ENCODE results near the gene IL1R2. TPM values are rescaled to one million over a fixed set of nuclear protein-coding genes. Genes with fewer than 3 reads are reported as not detected.

IL1R2 gene
- total and polyA plus RNA-seq, 2 of the 13 experiments (the other 11 are each of a cell fraction or from before 2014, with no cell fraction given): 3.6 to 7.3 TPM

DNA sequence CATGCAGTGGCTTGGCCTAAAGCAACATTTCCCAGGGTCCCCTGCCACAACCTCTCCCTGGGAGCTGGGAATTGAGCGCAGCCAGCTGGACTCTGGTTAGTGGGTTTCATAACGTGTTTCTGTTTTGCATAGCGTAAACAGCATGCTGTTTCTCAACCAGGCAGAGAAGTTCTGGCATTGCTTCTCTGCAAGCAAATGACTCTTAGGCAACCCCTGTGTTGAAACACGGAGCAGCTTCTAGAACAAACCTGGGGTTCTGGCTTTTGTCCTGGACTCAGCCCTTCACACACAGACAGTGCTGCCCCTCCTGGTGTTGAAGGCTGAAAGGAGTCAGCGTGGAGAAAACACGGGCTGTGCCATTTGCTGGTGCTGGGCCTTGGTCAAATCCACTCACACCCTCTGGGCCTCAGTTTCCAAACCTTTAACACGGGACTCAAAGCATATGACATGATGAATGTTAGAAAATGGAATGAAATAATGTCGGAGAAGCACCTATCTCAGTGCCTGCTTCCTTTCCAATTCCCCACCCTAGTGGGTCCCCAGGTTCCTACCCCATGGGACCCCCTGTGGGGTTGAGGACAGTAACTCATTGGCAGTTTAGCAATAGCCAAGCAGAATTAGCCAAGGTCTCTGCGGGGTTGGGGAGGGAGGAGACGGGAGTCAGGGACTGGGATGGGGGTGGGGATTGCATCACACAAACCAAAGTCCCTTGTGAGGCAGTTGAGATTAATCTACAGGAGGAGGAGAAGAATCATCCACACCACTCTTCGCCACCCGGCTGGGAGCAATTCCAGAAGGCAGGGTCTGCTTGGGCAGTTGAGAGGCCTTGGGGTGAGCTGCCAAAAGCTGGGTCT is 30.2 kb upstream of the IL1R2 start (continued):
- TF ChIP-seq, protein P1, sequence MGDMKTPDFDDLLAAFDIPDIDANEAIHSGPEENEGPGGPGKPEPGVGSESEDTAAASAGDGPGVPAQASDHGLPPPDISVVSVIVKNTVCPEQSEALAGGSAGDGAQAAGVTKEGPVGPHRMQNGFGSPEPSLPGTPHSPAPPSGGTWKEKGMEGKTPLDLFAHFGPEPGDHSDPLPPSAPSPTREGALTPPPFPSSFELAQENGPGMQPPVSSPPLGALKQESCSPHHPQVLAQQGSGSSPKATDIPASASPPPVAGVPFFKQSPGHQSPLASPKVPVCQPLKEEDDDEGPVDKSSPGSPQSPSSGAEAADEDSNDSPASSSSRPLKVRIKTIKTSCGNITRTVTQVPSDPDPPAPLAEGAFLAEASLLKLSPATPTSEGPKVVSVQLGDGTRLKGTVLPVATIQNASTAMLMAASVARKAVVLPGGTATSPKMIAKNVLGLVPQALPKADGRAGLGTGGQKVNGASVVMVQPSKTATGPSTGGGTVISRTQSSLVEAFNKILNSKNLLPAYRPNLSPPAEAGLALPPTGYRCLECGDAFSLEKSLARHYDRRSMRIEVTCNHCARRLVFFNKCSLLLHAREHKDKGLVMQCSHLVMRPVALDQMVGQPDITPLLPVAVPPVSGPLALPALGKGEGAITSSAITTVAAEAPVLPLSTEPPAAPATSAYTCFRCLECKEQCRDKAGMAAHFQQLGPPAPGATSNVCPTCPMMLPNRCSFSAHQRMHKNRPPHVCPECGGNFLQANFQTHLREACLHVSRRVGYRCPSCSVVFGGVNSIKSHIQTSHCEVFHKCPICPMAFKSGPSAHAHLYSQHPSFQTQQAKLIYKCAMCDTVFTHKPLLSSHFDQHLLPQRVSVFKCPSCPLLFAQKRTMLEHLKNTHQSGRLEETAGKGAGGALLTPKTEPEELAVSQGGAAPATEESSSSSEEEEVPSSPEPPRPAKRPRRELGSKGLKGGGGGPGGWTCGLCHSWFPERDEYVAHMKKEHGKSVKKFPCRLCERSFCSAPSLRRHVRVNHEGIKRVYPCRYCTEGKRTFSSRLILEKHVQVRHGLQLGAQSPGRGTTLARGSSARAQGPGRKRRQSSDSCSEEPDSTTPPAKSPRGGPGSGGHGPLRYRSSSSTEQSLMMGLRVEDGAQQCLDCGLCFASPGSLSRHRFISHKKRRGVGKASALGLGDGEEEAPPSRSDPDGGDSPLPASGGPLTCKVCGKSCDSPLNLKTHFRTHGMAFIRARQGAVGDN (CRISPR knock-in tag; IDR thresholded peaks at IDR 0.05): peak; percentile 59
- TF ChIP-seq RBM39 (IDR thresholded peaks at IDR 0.05; ENCODE audit: low read depth, low read length, poor library complexity, severe bottlenecking) (no peak), ZNF773 (CRISPR knock-in tag; IDR thresholded peaks at IDR 0.05; ENCODE audit: borderline replicate concordance) (0 out of 2 replicates have a peak, but pooled peaks have one; percentile 59), NR3C1 (CRISPR knock-in tag; IDR thresholded peaks at IDR 0.05) (no peak), TAF15 (IDR thresholded peaks at IDR 0.05; ENCODE audit: low read depth, low read length, poor library complexity, severe bottlenecking) (no peak), FOSL1 (CRISPR knock-in tag; IDR thresholded peaks at IDR 0.05; ENCODE audit: borderline replicate concordance) (peak; percentile 33; the same call in 1 of the 2 replicates), RARG (CRISPR knock-in tag; IDR thresholded peaks at IDR 0.05; ENCODE audit: low read depth) (0 out of 2 replicates have a peak, but pooled peaks have one; percentile 70), ARNT2 (CRISPR knock-in tag; IDR thresholded peaks at IDR 0.05; ENCODE audit: low read depth) (0 out of 2 replicates have a peak, but pooled peaks have one; percentile 44), SIN3A (IDR thresholded peaks at IDR 0.05; ENCODE audit: borderline replicate concordance, low read depth, low read length) (no peak), RFX1 (IDR thresholded peaks at IDR 0.05) (no peak), ZNF24 (IDR thresholded peaks at IDR 0.05) (no peak), MTA1 (CRISPR knock-in tag; IDR thresholded peaks at IDR 0.05; ENCODE audit: borderline replicate concordance) (no peak), NFE2L1 (CRISPR knock-in tag; IDR thresholded peaks at IDR 0.05; ENCODE audit: borderline replicate concordance) (no peak)
- TF ChIP-seq, protein P2, sequence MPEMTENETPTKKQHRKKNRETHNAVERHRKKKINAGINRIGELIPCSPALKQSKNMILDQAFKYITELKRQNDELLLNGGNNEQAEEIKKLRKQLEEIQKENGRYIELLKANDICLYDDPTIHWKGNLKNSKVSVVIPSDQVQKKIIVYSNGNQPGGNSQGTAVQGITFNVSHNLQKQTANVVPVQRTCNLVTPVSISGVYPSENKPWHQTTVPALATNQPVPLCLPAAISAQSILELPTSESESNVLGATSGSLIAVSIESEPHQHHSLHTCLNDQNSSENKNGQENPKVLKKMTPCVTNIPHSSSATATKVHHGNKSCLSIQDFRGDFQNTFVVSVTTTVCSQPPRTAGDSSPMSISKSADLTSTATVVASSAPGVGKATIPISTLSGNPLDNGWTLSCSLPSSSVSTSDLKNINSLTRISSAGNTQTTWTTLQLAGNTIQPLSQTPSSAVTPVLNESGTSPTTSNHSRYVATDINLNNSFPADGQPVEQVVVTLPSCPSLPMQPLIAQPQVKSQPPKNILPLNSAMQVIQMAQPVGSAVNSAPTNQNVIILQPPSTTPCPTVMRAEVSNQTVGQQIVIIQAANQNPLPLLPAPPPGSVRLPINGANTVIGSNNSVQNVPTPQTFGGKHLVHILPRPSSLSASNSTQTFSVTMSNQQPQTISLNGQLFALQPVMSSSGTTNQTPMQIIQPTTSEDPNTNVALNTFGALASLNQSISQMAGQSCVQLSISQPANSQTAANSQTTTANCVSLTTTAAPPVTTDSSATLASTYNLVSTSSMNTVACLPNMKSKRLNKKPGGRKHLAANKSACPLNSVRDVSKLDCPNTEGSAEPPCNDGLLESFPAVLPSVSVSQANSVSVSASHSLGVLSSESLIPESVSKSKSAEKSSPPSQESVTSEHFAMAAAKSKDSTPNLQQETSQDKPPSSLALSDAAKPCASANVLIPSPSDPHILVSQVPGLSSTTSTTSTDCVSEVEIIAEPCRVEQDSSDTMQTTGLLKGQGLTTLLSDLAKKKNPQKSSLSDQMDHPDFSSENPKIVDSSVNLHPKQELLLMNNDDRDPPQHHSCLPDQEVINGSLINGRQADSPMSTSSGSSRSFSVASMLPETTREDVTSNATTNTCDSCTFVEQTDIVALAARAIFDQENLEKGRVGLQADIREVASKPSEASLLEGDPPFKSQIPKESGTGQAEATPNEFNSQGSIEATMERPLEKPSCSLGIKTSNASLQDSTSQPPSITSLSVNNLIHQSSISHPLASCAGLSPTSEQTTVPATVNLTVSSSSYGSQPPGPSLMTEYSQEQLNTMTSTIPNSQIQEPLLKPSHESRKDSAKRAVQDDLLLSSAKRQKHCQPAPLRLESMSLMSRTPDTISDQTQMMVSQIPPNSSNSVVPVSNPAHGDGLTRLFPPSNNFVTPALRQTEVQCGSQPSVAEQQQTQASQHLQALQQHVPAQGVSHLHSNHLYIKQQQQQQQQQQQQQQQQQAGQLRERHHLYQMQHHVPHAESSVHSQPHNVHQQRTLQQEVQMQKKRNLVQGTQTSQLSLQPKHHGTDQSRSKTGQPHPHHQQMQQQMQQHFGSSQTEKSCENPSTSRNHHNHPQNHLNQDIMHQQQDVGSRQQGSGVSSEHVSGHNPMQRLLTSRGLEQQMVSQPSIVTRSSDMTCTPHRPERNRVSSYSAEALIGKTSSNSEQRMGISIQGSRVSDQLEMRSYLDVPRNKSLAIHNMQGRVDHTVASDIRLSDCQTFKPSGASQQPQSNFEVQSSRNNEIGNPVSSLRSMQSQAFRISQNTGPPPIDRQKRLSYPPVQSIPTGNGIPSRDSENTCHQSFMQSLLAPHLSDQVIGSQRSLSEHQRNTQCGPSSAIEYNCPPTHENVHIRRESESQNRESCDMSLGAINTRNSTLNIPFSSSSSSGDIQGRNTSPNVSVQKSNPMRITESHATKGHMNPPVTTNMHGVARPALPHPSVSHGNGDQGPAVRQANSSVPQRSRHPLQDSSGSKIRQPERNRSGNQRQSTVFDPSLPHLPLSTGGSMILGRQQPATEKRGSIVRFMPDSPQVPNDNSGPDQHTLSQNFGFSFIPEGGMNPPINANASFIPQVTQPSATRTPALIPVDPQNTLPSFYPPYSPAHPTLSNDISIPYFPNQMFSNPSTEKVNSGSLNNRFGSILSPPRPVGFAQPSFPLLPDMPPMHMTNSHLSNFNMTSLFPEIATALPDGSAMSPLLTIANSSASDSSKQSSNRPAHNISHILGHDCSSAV (CRISPR knock-in tag; IDR thresholded peaks at IDR 0.05; ENCODE audit: borderline replicate concordance): no peak
- TF ChIP-seq, protein P3, sequence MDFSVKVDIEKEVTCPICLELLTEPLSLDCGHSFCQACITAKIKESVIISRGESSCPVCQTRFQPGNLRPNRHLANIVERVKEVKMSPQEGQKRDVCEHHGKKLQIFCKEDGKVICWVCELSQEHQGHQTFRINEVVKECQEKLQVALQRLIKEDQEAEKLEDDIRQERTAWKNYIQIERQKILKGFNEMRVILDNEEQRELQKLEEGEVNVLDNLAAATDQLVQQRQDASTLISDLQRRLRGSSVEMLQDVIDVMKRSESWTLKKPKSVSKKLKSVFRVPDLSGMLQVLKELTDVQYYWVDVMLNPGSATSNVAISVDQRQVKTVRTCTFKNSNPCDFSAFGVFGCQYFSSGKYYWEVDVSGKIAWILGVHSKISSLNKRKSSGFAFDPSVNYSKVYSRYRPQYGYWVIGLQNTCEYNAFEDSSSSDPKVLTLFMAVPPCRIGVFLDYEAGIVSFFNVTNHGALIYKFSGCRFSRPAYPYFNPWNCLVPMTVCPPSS (IDR thresholded peaks at IDR 0.05): no peak
